Parathyroid adenoma (tissue), 2 donors: ENCODE measurements around the gene BCO2.
"Not testable (repeated sequence)": the region's sequence is repeated elsewhere in the genome, so short reads cannot be mapped to it uniquely, and the experiment has no call there.

Experiments
- H2AFZ ChIP-seq: fragments of 300-600 bp; sonication (generic); one replicate; pipeline ENCODE4 v1.7.0; 2017; ENCODE audit warnings: antibody characterized with exemption, mild to moderate bottlenecking
- H3K27ac ChIP-seq: fragments of 300-600 bp; sonication (generic); one replicate; pipeline ENCODE4 v1.7.0; 2017
- H3K27me3 ChIP-seq: fragments of 300-600 bp; sonication (generic); one replicate; pipeline ENCODE4 v1.7.0; 2017; ENCODE audit warnings: low read length; ENCODE audit not compliant: control insufficient read depth, insufficient read depth
- H3K36me3 ChIP-seq: fragments of 300-600 bp; sonication (generic); one replicate; pipeline ENCODE4 v1.7.0; 2017; ENCODE audit warnings: low read length; ENCODE audit not compliant: control insufficient read depth, insufficient read depth
- H3K4me1 ChIP-seq: fragments of 300-600 bp; sonication (generic); one replicate; pipeline ENCODE4 v1.7.0; 2017; ENCODE audit warnings: control low read depth
- H3K4me2 ChIP-seq: fragments of 300-600 bp; sonication (generic); one replicate; pipeline ENCODE4 v1.7.0; 2017; ENCODE audit warnings: low read length
- H3K4me3 ChIP-seq: fragments of 300-600 bp; sonication (generic); one replicate; pipeline ENCODE4 v1.7.0; 2017; ENCODE audit warnings: low read depth, low read length
- H3K79me2 ChIP-seq: fragments of 300-600 bp; sonication (generic); one replicate; pipeline ENCODE4 v1.7.0; 2017; ENCODE audit warnings: control low read depth
- H3K9ac ChIP-seq: fragments of 300-600 bp; sonication (generic); one replicate; pipeline ENCODE4 v1.7.0; 2017; ENCODE audit warnings: mild to moderate bottlenecking
- H3K9me3 ChIP-seq: fragments of 300-600 bp; sonication (generic); one replicate; pipeline ENCODE4 v1.7.0; 2017; ENCODE audit warnings: low read length; ENCODE audit not compliant: control insufficient read depth
- CTCF ChIP-seq: fragments of 300-600 bp; sonication (generic); IDR thresholded peaks from one replicate; pipeline ENCODE4 v1.7.0; 2017; ENCODE audit warnings: antibody characterized with exemption, mild to moderate bottlenecking
- donor health status: primary hyperparathyroidism.

BCO2 gene

DNA sequence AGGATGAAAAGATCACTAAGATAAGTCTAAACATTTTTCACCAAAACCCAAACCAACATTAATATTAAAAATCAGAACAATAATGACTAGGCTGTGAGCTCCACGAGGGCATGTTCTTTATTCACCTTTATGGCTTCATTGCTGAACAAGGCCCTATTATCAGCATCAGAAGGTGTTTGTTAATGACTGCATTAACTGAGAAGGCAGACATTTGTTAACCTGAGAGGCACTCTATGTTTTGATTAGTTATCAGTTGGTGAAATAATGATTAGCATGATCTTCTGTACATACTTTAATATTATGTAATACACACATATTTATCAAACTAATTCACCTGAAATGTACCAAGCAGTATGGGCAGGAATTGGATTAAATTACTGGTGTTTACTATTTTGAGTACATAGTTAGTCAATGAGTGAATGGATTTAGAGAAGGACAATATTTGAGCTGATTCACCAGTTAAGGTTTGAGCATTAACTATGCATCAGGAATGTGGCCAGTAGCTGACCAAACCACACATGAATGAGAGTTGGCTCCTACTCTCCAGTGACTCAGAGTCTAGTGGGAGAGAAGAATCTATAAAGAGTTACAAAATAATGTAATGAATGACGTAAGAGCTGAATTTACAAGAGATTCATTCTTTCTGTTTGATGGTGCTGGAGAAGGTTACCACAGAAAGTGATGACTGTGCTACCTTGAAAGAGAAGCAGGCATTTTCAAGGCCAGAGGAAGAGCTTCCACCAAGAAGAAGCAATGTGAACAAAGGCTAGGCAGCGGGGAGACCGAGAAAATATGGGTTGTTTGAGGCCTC lies 18.2 kb upstream of the BCO2 start:
- Histone ChIP-seq H3K4me1 (no peaks in the 10 kb centered on the region), H3K4me2 (no peak overlapping the region), H3K79me2 (no peaks in the 10 kb centered on the region), H3K9me3 (no peaks in the 10 kb centered on the region), H3K4me3 (no peak overlapping the region), H3K27me3 (no peaks in the 10 kb centered on the region), H3K36me3 (no peaks in the 10 kb centered on the region), H3K9ac (no peak overlapping the region), H3K27ac (no peak overlapping the region), H2AFZ (no peak overlapping the region)
- TF ChIP-seq CTCF, result no peak

- Histone ChIP-seq H2AFZ (no peak overlapping the region), H3K4me2 (no peak overlapping the region), H3K79me2 (no peaks in the 10 kb centered on the region), H3K4me3 (no peak overlapping the region), H3K27ac (no peak overlapping the region), H3K9me3 (no peaks in the 10 kb centered on the region), H3K36me3 (no peaks in the 10 kb centered on the region), H3K9ac (no peak overlapping the region), H3K27me3 (no peaks in the 10 kb centered on the region), H3K4me1 (no peaks in the 10 kb centered on the region)
- no peak for TF ChIP-seq CTCF
These were observed 15.9 kb upstream of the BCO2 start for GRCh38 chr11:112159098-112160065.

DNA sequence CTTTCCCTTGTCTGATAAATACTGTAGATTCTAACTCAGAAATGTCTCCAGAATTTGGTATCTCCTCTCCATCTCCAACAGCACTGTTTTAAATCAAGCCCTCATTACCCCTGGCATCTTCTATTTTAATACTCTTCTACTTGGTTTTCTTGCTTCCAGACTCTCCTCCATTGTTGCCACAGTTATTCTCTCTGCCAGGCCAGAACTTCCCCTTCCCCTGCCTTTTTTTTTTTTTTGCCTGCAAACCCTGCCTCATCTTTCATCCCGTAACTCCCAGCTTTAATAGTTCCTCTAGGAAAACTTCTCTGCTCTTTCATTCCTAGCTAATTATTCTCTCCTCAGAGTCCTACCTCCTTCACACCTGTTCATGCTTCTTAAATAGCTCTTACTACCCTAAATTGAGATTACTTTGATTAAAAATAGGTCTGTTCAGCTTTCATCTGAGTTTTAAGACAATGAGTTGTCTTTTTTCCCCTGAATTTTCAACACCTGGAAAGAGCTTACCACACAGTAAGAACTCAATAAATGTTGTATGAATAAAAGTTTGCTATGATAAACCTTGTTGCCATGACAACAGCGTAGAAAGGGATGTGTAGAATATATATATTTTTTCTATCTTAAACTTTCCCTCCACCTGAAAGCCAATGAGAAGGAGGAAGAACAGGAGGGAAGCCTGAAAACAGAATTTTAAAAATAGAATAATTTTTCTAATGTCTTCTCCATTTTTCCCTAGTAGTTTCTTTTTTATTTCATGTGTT lies 15.0 kb upstream of the BCO2 start:
- no peaks in the 10 kb centered on the region for H3K4me1 ChIP-seq

GRCh38 chr11:112161012-112161411 lies 14.3 kb upstream of the BCO2 start:
- no peaks in the 10 kb centered on the region for H3K27me3 ChIP-seq
- no peak overlapping the region for H3K4me2 ChIP-seq
- no peak for TF ChIP-seq CTCF
- H3K4me3 ChIP-seq, result no peak overlapping the region
- no peak overlapping the region for H3K9ac ChIP-seq
- H3K9me3 ChIP-seq, result no peaks in the 10 kb centered on the region
- H2AFZ ChIP-seq, result no peak overlapping the region
- H3K27ac ChIP-seq, result no peak overlapping the region
- no peaks in the 10 kb centered on the region for H3K79me2 ChIP-seq
- no peaks in the 10 kb centered on the region for H3K36me3 ChIP-seq
- no peaks in the 10 kb centered on the region for H3K4me1 ChIP-seq

More for the DNA sequence above, 15.0 kb upstream of the BCO2 start:
- H3K79me2 ChIP-seq, result no peaks in the 10 kb centered on the region
- no peak overlapping the region for H2AFZ ChIP-seq
- no peak overlapping the region for H3K27ac ChIP-seq
- no peak overlapping the region for H3K4me2 ChIP-seq
- no peaks in the 10 kb centered on the region for H3K27me3 ChIP-seq
- no peaks in the 10 kb centered on the region for H3K9me3 ChIP-seq
- no peak overlapping the region for H3K9ac ChIP-seq
- H3K36me3 ChIP-seq, result no peaks in the 10 kb centered on the region
- no peak overlapping the region for H3K4me3 ChIP-seq
- TF ChIP-seq CTCF, result no peak

DNA sequence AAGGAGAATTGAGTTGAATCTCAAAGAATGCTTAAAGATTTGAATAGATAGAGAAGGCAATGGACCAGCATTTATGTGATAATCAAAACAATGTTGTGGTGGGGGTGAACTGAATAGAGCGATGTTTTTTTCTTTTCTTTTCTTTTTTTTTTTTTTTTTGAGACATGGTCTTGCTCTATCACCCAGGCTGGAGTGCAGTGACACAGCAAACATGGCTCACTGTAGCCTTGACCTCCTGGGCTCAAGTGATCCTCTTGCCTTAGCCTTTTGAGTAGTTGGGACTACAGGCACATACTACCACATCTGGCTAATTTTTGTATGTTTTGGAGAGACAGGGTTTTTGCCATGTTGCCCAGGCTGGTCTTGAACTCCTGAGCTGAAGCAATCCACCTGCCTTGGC lies 13.1 kb upstream of the BCO2 start:
- H3K79me2 ChIP-seq, H3K4me2 ChIP-seq, H3K9ac ChIP-seq, H3K27ac ChIP-seq, H3K27me3 ChIP-seq, H3K36me3 ChIP-seq, H3K4me3 ChIP-seq, H3K4me1 ChIP-seq, H3K9me3 ChIP-seq, H2AFZ ChIP-seq: not testable (repeated sequence)
